Measurements from ENCODE around the gene HTR4.

GRCh38 chr5:148467958-148468357, 186.4 kb downstream of the HTR4 start:
- no peak for TF ChIP-seq EZH2 (IDR thresholded peaks at IDR 0.05)
- no peak for TF ChIP-seq CTCF (IDR thresholded peaks at IDR 0.05)
- no peak for TF ChIP-seq EZH2phosphoT487 (IDR thresholded peaks at IDR 0.05)

All from neural progenitor cell (in vitro differentiated cells).